Activated B cell treated with CpG ODN at 0.5 μM for 24 hours (primary cell): Measurements from ENCODE around the gene OCA2. TPM values are rescaled to one million over a fixed set of nuclear protein-coding genes. Genes with fewer than 3 reads are reported as not detected.

Source experiments
- ATAC-seq: fragments of 200-7000 bp; cut with Tn5 transposase; one replicate; pipeline ENCODE4 v1.10.0; 2021; ENCODE audit warnings: low read depth, mild to moderate bottlenecking, moderate library complexity
- CTCF ChIA-PET: fragments of 350-600 bp; sonication (Branson Sonifier 250); formaldehyde crosslinking; loops from one replicate; lab custom pipeline; 2021; ENCODE audit warnings: antibody characterized with exemption; lab: Charles Lee
- POLR2A ChIA-PET: fragments of 350-600 bp; sonication (Branson Sonifier 250); formaldehyde crosslinking; loops from one replicate; lab custom pipeline; 2021; ENCODE audit warnings: antibody characterized with exemption; lab: Charles Lee
- DNase-seq: peaks from one replicate; pipeline ENCODE4 v3.0.0; 2022
- H3K27ac Mint-ChIP-seq: one replicate; pipeline ENCODE4 v1.8.0; 2020; ENCODE audit warnings: mixed read lengths
- H3K27me3 Mint-ChIP-seq: one replicate; pipeline ENCODE4 v1.8.0; 2021; ENCODE audit warnings: mixed read lengths
- H3K36me3 Mint-ChIP-seq: one replicate; pipeline ENCODE4 v1.8.0; 2021; ENCODE audit warnings: low read depth, mixed read lengths
- H3K4me1 Mint-ChIP-seq: one replicate; pipeline ENCODE4 v1.8.0; 2021; ENCODE audit warnings: mixed read lengths
- H3K4me3 Mint-ChIP-seq: one replicate; pipeline ENCODE4 v1.8.0; 2020; ENCODE audit warnings: mild to moderate bottlenecking, mixed read lengths
- H3K9me3 Mint-ChIP-seq: one replicate; pipeline ENCODE4 v1.8.0; 2020; ENCODE audit warnings: mixed read lengths
- intact Hi-C: fragments of 100-400 bp; cut with micrococcal nuclease; formaldehyde crosslinking; loops from one replicate; pipeline ENCODE4 v1.15.1; 2024
- total RNA-seq: library from RNA; stranded (reverse); gene quantifications from 2 replicates; pipeline ENCODE4 v1.2.3, GENCODE V29; 2022
- TF ChIP-seq, protein P1 (sequence below): fragments of 200-600 bp; IDR thresholded peaks from one replicate; pipeline ENCODE4 v1.8.0; 2022; ENCODE audit warnings: antibody characterized with exemption, mild to moderate bottlenecking

The OCA2 gene
- total RNA-seq, 1 donor from 2014 or later: not detected

DNA sequence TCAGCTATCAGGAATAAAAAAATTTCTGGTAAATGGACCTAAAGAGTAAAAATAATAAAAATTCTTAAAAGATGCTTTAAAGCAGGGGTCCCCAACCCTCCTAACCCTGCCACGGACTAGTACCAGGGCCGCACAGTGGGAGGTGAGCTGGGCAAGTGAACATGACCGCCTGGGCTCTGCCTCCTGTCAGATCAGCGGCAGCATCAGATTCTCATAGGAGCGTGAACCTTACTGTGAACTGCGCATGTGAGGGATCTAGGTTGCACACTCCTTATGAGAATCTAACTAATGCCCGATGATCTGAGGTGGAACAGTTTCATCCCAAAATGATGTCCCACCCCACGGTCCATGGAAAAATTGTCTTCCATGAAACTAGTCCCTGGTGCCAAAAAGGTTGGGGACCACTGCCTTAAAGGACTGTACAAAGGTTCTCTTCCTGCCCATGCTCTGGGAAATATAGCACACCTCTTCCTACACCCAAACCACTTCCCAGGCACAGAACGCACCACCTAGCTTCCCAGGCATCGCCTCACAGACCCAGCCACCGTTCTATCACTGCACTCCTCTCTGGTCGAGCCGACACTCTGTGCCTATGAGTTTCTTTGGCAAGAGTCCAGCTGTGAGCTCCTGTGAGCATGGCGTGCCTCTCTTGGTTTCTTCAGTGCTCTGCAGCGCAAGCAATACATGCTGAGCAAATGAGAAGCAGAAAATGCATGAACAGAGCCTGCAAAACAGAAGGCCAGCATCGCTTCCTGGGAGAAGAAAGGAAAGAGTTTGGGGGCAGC lies 104.9 kb downstream of the OCA2 start:
- H3K27ac Mint-ChIP-seq: no peak overlapping the region
- no peaks in the 10 kb centered on the region for H3K27me3 Mint-ChIP-seq
- ChIA-PET CTCF (no interaction called here), POLR2A (no interaction called here)
- intact Hi-C loops: no loop called here
- TF ChIP-seq, protein P1, sequence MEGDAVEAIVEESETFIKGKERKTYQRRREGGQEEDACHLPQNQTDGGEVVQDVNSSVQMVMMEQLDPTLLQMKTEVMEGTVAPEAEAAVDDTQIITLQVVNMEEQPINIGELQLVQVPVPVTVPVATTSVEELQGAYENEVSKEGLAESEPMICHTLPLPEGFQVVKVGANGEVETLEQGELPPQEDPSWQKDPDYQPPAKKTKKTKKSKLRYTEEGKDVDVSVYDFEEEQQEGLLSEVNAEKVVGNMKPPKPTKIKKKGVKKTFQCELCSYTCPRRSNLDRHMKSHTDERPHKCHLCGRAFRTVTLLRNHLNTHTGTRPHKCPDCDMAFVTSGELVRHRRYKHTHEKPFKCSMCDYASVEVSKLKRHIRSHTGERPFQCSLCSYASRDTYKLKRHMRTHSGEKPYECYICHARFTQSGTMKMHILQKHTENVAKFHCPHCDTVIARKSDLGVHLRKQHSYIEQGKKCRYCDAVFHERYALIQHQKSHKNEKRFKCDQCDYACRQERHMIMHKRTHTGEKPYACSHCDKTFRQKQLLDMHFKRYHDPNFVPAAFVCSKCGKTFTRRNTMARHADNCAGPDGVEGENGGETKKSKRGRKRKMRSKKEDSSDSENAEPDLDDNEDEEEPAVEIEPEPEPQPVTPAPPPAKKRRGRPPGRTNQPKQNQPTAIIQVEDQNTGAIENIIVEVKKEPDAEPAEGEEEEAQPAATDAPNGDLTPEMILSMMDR: no peak
- no peak for ATAC-seq
- DNase-seq: no peak
- no peak overlapping the region for H3K4me3 Mint-ChIP-seq
- H3K9me3 Mint-ChIP-seq: peaks cover 8% of the 10 kb centered on the region
- no peaks in the 10 kb centered on the region for H3K4me1 Mint-ChIP-seq
- H3K36me3 Mint-ChIP-seq: no peaks in the 10 kb centered on the region

DNA sequence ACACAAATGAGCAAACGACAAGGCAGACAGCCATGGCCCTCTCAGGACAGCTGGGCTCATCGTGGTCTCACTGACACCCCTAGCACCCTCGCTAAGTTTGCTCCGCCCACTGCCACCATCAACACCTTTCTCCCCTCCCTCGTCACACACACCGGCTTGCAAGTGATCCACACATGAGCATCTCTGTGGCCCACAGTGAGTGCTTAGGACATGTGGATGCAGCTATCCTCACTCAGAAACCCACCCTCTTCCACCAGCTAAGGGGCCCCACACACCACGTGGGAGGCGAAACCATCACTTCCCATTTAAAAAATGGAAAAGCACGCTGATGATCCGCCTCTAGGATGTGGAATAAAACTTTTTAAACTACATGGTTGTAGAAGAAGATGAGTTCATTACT lies 105.6 kb downstream of the OCA2 start:
- Mint-ChIP-seq H3K27me3 (no peaks in the 10 kb centered on the region), H3K4me3 (no peak overlapping the region), H3K4me1 (no peaks in the 10 kb centered on the region), H3K9me3 (peaks cover 8% of the 10 kb centered on the region), H3K27ac (no peak overlapping the region), H3K36me3 (no peaks in the 10 kb centered on the region)
- DNase-seq (no peak), ATAC-seq (no peak)
- TF ChIP-seq, protein P1: no peak
- ChIA-PET CTCF (no interaction called here), POLR2A (no interaction called here)
- intact Hi-C loops: no loop called here

DNA sequence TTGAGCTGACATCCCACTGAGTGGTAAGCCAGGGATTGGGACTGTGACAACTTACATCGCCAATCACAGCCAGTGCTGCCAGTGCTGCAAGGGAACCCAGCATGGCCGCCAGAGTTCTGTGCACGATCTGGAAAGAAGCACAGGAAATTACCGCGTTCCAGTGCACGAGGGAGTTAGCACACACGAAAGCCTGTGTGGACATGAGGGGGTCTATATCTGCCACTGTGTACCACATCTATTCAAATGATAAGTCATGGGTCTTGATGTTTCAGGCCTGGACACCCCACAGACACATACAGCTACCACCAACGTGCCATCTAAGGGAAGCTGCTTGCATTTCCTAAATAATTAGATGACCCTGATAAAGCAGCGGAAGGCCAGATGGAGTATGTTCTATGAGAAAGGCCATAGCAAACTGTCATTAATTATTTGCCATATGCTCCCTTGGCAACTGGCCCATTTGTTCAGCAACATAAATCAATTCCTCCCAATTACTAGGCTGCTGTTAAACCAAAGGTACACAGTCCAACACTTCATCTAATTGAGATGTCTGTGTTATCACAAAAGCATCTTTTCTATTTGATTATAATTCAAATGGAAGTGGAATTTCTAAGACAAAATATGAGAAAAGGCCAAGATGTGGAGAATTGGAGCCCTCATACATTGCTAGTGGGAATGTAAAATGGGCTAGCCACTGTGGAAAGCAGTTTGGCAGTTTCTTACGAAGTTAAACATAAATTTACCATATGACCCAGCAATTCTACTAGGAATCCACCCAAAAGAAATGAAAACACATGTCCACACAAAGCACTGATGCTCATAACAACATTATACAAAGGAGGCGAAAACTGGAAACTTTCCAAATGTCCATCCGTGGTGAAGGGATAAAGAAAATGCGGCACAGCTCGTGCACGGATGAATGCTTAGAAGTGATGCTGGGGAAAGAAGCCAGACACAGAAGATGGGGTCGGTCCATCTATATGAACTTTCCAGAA lies 108.3 kb downstream of the OCA2 start:
- TF ChIP-seq, protein P1: no peak
- ATAC-seq: no peak
- Mint-ChIP-seq H3K9me3 (peaks cover 2% of the 10 kb centered on the region), H3K27me3 (no peaks in the 10 kb centered on the region), H3K27ac (no peak overlapping the region), H3K4me1 (no peaks in the 10 kb centered on the region), H3K4me3 (no peak overlapping the region), H3K36me3 (no peaks in the 10 kb centered on the region)
- ChIA-PET CTCF (no interaction called here), POLR2A (no interaction called here)
- no peak for DNase-seq
- intact Hi-C loops: no loop called here

DNA sequence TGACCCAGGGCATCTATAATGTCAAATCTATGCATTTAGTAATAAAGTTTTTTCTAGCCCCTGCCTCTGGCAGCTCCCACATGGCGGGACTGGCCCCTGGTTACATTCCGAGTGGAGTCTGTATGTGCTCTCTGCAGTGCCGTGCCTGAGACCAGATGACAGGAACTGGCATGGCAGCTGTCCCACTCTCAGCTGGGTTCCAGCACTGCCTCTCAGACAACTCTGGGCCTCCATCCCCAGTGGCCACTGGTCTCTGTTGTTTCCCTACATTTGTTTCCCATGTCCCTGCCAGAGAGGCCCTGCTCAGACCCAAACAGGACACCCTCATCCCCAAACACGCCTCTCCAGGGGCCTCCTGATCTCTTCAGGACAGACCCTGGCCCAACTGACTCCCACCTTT lies 109.3 kb downstream of the OCA2 start:
- TF ChIP-seq, protein P1: no peak
- Mint-ChIP-seq H3K9me3 (peaks cover under 1% of the 10 kb centered on the region), H3K4me3 (no peak overlapping the region), H3K27me3 (no peaks in the 10 kb centered on the region), H3K36me3 (no peaks in the 10 kb centered on the region), H3K4me1 (no peaks in the 10 kb centered on the region), H3K27ac (no peak overlapping the region)
- ATAC-seq (no peak), DNase-seq (no peak)
- intact Hi-C loops: no loop called here
- ChIA-PET POLR2A (no interaction called here), CTCF (no interaction called here)

DNA sequence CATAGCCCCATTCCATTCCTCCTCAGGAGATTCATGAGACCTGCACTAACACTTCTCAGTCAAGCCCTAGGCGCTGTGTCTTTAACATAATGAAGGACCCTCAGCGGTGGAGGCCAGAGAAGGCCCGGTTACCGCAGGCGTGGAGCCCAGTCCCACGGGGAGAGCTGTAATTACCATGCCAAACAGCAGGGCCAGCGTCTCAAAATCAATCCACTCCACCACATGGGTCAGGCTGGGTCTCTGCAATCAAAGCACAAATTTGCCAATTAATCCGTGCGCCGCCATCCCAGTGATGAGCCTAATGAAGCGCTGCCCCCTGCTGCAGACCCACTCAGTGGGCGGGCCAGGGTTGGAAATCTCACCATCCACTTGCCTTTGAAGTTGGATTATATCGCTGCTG lies 109.7 kb downstream of the OCA2 start:
- CTCF ChIA-PET: no interaction called here
- Mint-ChIP-seq H3K27ac (no peak overlapping the region), H3K36me3 (no peaks in the 10 kb centered on the region), H3K4me3 (no peak overlapping the region), H3K9me3 (no peaks in the 10 kb centered on the region), H3K4me1 (no peaks in the 10 kb centered on the region), H3K27me3 (no peaks in the 10 kb centered on the region)
- ATAC-seq: no peak
- TF ChIP-seq, protein P1: no peak
- no peak for DNase-seq
- intact Hi-C loops: no loop called here
- POLR2A ChIA-PET: no interaction called here
